ENCODE measurements around the gene STRN4.

DNA sequence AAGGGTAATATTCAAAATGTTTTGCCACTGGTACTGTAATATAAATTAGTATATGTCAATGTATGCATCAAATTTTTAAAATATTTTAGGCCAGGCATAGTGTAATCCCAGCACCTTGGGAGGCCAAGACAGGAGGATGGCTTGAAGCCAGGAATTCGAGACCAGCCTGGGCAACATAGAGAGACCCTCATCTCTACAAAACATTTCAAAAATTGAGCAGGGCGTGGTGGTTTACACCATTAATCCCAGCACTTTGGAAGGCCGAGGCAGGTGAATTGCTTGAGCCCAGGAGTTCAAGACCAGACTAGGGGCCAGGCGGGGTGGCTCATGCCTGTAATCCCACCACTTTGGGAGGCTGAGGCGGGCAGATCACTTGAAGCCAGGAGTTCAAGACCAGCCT is 14.1 kb upstream of the STRN4 start:
- TF ChIP-seq ZNF274 (IDR thresholded peaks at IDR 0.05; ENCODE audit: low read depth, low read length) (no peak), YY1 (IDR thresholded peaks at IDR 0.05; ENCODE audit: insufficient read depth, insufficient read length) (no peak), SUZ12 (IDR thresholded peaks at IDR 0.05; ENCODE audit: extremely low read depth, insufficient read depth, insufficient read length) (no peak)
